Stimulated activated CD4-positive, alpha-beta T cell treated with anti-CD3 and anti-CD28 coated beads, Interleukin-4, amount 100 ng/mL, for 48 hours (primary cell): ENCODE measurements around the gene HOOK1.

Experiments
- DNase-seq, 2 donors: peaks; one replicate each; pipeline ENCODE4 v3.0.0-alpha.2; 2020; ENCODE audit warnings: low read depth in 2 of 2

The HOOK1 gene

DNA sequence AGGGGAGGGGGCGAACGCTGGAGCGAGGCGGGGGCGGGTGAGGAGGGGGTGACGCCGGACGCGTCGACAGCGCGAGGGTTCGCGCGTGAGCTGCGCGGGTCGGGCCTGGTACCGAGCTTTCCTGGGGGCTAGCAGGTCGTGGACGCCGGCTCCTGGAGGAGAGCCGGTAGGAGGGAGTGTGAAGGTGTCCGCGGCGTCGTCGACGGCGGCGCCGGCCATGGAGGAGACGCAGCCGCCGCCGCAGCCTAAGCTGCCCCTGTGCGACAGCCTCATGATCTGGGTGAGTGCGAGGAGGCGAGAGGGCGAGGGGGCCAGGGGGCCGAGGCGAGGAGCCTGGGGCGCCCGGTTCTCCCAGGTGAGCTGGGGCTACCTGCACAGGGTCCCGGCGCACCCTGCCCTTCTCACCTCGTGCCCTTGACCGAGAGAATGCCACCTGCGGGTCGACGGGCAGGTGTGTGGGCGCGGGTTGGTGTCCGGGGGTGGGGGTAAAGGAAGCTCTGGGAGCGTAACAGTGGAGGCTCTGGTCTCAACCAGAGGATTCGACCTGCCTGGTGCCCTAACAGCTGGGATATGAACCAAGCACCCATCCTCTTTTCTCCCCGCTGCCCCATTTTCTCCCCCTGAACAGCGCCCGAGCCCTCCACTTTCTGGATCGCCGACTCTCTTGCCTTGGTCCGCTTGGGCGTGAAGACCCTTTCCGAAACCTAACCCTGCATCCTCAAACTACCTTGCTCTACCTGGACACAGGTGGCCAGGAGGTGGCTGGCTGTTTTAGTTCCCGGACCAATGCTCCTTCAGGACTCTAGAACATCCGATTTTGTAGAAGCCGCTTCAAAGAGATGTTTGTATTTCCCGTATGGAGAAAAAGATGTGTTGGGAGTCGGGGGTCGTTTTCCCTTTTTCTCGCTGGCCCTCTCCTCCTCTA is at the start of gene HOOK1:
TSS of gene HOOK1 (plus strand) at position 49 of the 925 bp plus-strand sequence. CDS start at position 218, 169 bp downstream.
- DNase-seq: no peak

DNA sequence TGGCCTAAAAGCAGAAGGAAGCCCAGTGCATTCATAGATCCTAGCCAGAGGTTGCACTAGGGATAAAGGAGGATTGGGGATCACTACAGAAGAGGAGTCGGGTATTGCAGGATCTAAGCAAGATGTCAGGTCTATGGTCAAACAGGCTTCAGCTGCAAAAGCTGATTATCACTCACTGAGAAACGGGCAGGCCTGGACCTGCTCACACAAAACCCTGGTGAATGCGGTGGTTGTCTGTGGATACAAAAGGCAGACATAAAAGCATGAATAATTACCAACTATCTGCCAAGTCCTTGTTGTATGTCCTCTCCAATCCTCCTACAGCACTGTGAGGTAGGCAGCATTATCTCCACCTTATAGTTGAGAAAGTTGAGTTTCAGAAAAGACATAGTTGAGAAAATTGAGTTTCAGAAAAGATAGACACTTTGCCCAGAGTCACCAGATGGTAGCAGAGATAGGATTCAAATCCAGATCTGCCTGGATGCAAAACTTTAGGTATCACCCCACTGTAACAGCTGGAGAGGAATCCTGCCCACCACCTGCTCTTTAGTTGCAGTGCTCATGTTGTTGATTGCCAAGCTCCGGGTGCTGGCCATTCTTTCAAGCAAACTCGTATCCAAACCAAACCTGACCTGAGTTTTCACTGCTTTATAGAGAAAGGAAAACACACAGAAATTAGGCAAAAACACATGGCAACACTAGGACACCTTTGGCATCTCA is 49.6 kb upstream of the HOOK1 start:
- no peak for DNase-seq

DNA sequence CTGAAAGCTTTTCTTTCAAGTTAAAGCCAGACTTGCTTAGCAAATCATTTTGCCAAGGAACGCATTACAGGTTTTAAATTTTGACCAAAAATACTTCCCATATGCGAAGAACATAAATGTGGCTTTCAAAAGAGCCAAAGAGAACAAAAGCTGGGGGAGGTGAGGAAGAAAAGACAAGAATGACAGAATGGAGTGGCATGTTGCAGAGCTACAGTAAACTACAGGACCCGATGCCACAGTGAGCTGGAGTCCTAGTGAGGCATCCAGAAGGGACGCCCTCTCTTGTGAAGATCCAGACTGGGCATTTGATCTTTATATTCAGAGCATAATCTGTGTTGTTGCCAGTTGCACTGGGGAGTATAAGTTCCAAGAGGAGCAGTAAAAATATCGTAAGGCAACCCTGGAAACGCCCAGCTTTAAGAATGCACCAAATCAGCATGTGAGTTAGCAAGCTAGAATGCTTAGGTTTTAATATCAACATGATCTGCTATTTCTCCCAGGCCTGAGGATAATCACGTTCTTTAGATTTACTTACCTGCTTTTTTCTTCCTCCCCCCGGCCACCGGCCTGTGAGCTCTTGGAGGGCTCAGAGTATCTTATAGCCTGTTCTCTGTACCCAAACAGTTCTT is 48.4 kb upstream of the HOOK1 start:
- no peak for DNase-seq

DNA sequence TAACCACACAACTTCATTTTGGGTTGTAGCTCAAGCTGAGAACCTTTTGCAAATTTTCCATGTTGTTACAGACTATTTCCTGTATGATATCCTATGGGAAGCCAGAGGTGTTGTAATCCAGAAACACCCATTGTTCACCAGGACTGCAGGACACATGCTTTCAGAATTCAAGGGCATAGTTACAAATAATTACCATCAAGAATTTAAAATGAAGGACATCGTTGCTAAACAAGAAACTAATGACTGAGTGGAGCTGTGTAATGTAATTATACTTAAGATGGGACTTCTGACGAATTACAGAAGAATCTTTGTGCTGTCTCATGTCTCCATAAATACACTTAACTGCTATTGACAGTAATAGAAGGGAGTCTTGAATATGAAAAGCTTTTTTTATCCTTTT is 47.6 kb upstream of the HOOK1 start:
- no peak for DNase-seq

DNA sequence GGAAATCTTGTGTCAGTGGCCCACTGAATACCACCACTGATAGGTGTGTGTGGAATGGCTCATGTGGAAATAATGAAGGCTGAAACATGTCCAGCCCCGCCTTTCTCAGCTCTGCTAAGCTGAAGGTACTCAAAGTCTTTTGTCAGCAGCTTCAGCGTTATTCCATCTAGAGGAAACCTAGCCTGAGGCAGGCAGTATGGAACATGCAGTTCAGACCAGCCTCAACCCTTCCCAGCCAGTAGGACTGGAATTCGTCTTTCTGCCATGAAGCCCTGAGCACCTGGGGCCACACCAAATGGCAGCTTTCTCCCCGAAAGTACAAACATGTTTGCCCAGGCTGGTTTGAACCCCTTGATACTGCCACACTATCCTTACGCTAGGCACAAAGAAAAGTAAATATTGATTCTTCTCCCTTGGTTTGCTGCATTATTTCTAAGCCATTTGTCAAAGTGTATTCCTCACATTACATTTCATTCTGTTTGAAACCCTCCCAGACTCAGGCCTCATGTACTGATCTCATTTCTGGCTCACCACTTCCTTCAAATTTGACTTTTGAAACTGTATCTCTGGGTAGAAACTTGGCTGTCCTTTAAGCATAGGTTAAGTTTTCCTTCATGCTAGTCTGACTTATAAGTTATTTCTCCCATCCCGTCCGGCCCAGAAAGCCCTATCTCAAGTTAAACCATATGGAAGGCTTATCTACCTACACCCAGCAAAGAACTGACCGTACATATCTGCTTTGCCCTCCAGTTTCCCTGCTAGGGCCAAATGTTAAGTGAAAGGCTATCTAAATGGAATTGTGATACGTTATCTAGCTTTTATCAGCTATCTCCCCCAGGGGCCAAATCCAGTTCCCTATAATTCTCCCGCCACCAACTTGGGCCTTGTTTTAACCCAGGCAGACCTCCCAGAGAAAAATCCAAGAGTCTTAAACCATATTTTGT is 45.7 kb upstream of the HOOK1 start:
- DNase-seq: no peak

DNA sequence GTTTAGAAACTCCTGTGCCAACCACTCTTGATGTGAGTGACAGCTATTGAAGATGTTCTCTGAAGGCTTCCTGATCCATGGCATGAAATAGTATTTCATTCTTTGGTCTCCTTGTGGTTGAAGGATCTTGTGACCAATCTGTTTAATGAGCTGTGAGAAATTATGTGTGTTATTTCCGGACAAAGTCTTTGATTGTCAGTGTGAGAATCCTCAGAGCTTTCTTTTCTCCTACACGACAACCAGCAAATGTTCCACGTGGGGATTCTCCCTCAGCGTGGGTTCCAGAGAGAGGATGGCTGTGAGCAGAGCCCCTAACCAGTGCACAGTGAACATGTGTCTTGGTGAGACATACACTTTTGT is 45.0 kb upstream of the HOOK1 start:
- DNase-seq: no peak

DNA sequence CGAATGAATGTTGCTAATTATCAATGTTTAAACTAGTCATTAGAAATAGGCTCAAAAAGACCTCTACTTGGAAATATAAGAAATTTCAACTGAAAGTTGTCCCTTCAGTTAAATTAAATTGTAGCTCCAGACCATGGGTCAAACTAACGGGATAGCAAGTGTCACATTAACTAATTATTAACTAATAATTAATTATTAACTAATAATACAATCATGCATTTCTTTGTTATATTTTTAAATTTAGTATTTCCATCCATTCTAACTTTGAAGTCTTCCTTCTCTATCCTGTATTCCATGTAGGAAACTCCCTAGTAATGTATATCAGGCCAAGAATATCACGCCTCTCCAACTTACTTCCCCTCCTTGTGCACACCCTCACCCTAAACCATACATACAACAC is 43.4 kb upstream of the HOOK1 start:
- no peak for DNase-seq

DNA sequence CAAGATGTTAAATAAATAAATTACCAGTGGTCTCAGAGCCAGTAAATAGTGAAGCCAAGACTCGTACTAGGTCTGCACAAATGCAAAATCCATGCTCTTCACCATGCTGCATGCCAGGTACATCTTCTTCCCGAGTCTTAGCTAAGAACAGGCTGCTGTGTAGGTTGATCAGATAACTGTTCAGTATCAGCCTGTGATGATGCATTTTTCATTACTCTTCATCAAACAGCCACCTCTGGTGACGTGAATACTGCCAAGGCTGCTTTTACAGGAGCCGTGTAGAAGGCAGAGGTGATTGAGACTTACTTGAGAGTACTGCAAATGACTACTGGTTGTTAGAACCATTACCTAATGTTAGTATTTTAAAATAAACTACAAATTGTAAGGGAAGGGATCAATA is 39.3 kb upstream of the HOOK1 start:
- no peak for DNase-seq

DNA sequence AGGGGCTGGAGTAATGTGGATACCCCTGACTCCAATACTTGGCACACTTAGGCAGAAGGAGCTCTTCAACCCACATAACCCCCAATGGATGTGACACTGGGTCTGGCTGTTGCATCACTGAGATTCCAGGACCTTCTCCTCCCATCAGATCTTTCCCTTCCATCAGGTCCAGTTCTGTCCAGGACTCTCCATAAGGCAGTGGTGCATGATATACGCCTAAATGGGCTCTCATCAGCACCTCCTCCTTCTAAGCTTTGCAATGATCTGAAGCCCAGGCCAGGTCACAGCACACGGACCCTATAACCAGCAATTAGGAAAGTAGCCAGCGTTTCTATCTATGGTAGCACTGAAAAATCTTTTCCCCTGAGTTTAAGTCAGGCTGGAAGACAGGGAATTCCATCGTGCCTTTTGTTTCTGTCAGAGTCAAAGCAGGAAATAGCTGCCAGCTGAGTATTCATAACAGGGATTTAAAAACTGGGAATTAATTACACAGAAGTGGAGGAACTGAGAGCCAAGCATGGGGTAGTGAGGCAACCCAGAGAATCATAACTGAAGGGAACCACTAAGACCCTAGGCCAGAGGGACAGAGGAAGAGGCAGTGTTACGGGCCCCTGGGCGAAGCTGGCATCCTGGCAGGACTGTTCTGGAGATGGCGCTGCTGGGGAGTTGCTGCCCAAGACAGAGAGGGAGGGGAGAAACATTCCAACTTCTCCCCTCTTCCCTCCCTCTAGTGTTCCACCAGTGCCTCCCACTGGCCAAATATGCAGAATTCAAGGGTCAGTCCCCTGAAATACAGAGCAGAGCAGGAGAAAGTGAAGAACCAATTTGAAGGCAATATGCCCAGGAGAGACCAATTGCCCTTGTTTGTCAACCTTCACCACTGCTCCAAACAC is 37.5 kb upstream of the HOOK1 start:
- DNase-seq: no peak

DNA sequence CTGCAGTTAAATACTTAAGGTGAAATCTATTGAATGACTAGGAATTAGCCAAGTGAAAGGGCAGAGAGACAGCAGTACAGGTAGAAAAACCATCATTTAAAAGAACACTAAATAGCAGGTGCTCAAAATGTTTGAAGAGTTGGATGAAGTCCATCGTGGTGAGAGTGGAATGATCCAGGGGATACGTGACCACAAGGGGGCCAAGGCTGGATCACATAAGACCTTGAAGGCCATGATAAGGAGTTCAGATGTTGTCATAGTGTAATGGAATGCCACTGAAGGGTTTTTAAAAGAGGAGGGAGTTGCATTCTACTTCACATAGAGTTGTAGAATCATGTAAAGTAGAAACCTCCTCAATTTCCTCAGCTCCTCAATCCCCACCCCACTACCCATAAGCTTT is 34.8 kb upstream of the HOOK1 start:
- DNase-seq: no peak

DNA sequence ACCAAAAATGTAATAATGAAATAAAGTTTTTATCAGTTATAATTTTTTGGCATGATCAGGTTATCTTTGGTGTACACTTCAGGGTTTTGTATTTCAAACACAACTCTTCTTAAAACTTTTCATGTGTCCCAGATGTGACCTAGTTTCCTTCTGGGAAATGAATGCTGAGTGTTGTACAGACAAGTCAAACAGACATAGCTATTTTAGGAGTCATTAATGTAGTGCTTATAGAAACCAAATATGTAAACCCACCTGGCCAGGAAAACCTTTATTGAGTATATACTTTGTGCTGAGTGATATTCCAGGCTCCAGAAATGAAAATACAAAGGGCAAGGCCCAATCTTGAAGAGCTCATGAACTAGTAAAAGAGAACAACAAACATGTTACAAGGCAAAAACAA is 25.9 kb upstream of the HOOK1 start:
- DNase-seq: no peak

DNA sequence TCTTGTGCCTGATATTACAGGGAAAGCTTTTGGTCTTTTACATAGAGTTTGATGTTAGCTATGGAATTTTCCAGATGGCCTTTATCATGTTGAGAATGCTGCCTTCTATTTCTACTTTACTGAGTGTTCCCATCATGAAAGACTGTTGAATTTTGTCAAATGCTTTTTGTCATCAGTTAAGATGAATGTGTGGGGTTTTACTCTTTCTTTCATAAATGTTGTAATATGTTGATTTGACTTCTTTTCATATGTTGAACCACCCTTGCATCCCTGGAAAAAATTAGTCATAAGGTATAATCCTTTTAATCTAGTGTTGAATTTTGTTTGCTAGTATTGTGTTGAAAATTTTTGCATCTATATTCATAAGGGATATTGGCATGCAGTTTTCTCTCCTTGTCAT is 16.1 kb upstream of the HOOK1 start:
- no peak for DNase-seq

DNA sequence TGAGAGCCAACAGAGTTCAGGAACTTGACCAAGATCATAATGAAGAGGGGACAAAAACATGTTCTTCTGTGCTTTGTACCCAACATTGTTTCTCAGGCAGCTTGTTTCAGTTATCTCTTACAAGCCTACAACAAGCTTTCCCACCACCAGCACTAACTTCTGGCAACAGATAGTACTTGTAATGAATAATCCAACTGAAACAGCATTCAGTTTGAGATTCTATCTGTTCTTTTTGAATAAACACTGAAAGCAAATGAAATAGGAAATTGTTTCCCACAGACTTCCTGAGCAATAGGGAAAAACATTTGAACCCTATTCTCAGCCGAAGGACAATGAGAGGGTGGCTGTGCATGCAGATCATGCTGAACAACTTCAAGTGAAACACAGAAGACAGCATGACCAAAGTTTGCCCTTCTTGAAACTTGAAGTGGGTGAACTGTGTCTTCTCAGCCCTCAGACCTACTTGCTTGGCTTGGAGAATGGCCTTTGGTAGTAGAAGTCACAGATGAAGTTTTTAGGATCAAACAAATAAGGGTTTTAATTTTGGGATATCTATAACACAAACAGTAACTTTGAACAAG is 11.2 kb upstream of the HOOK1 start:
- no peak for DNase-seq

DNA sequence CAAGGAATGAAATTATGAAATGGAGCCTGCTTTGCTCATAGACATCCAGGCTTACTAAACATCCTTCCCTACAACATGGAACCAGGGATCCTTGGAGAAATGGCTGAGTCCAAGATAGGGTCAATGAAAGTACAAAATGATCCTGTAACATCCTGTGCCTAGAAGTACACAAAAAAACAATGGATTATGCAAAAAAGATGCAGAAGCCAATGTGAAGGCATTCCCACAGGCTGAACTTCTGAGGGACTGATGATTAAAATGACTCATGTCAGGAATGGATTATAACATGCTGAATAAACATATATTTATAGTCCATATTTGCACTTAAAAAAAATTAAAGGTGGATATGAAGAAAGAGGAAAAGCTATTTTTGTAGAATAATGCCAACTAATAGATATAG is 10.4 kb upstream of the HOOK1 start:
- no peak for DNase-seq

DNA sequence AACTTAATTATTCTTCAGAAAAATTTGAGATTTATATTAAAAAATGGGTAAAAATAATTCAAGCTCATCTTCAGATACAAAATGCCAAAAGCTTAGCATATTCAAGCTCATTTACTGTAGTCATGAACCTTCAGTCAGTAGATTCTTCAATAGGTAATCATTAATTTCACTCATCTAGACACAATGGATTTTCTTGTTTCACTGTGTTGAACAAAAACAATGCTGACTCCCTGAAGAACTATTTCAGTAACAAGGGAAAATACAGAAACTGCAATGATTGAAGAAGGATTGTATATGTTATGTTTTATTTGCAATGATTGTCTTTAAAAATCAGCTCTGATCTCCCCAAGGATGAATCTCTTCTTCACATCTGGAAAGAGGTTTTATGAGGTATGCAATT is 9.2 kb upstream of the HOOK1 start:
- DNase-seq: no peak

DNA sequence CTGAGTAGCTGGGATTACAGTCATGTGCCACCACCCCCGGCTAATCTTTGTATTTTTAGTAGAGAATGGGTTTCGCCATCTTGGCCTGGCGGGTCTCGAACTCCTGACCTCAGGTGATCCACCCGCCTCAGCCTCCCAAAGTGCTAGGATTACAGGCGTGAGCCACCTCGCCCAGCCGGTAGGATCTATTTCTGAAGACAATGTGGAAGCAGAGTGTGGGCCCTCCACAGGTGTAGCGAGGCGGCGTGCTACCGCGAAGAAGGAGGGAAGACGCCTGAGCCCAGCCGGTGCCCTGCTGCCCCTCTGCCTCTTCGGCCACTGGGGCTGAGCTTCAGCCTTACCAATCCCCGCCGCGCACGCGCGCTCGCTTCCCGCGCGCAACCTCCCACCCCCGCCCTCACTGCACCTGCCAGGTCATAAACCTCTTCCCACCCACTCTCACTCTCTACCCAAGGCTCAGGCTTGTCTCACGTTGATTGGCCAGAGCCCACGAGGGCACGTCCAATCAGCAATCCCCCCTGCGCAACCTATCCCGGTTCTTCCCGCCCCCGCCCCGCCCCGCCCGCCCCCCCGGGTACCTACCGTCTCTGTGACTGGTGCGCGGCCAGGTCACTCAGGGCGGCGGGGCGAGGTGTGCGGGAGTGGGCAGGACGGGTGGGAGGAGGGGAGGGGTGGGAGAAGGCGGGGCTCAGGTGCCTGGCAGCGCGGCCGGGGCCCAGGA is 409 bp upstream of the HOOK1 start:
- DNase-seq: peak; percentile 61 to 71

DNA sequence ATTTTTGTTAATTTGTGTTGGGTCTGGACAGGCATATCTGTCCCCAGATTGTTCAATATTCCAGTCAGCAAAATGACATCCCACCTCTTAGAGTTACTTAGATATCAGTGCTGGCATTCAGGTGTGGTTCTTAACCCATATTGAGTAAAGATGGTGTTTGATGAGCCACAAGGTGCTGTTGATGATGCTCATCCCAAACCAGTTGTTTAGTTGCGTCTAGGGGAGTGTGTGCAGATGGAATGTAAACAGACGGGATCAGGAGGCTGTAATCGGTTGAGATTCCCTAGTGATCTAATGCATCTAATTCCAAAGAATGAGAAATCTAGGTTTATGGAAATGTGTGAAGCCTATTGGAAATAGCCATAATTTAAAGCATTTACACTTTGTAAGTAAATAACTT is 1.1 kb downstream of the HOOK1 start:
- DNase-seq: no peak

DNA sequence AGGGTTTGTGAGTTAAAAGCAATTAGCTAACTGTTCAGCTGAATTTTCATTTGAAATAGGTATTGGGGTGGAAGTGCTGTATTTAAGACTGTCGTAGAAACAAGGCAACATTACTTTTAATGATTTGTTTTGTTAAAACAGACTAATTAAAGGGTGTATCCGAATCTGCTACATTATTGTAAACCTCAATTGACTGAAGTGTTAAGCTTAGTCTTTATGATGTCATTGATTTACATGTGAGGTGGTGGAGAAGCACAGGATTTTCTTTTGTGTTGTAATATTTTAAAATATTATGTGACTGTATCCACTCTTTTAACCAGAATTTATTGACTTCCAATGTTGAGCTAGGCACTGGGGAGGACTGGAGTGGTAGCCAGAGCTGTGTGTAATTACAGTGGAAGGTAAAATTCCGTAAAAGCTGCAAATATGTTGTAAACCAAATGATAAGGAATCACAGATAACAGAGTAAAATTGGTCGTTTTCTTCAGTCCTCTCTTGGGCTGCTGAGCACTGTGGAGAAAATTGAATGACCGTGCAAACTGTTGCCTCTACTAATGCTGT is 1.6 kb downstream of the HOOK1 start:
- DNase-seq: no peak
